RPMI7951 (cell line): Measurements from ENCODE around the gene PTPRT. TPM values are rescaled to one million over a fixed set of nuclear protein-coding genes. Genes with fewer than 3 reads are reported as not detected.
"Not testable (repeated sequence)": the region's sequence is repeated elsewhere in the genome, so short reads cannot be mapped to it uniquely, and the experiment has no call there.

Experiments used
- DNase-seq: peaks from one replicate; pipeline ENCODE4 v3.0.0-alpha.2; 2012; ENCODE audit warnings: low read depth
- total RNA-seq: library from RNA; depleted of rRNA; stranded (reverse); fragments of >200 nt; shearing (Covaris generic); gene quantifications from 2 replicates; pipeline ENCODE4 v1.2.3, GENCODE V29; 2014

The PTPRT gene
- total RNA-seq, 1 experiment from 2014 or later: not detected

DNA sequence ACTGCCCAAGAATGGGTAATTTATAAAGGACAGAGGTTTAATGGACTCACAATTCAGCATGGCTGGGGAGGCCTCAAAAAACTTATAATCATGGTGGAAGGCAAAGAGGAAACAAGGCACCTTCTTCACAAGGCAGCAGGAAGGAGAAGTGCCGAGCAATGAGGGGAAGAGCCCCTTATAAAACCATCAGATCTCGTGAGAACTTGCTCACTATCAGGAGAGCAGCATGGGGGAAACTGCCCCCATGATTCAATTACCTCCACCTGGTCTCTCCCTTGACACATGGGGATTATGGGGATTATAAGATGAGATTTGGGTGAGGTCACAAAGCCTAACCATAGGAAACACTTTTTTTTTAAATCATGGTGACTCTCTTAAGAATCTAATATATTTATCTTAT, 278.9 kb downstream of the PTPRT start:
- DNase-seq: not testable (repeated sequence)

DNA sequence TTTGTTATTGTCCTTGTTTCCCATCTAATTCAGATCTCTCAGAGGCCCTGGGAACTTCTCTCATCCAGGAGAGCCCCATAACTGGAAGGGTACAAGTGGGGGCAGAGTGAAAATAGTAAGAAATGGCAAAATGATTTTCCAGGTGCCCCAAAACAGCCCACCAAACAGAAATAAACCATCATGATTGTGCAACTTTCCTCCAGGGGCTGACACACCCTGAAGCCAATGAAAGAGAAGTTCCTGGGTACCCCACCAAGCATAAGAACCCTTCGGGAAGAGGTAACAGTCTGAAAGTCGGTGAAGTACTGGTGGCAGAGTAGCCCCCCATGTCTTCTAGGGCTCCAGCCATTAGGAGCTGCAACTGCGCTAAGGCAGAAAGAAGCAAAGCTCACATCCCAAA, 282.0 kb downstream of the PTPRT start:
- DNase-seq: no peak

DNA sequence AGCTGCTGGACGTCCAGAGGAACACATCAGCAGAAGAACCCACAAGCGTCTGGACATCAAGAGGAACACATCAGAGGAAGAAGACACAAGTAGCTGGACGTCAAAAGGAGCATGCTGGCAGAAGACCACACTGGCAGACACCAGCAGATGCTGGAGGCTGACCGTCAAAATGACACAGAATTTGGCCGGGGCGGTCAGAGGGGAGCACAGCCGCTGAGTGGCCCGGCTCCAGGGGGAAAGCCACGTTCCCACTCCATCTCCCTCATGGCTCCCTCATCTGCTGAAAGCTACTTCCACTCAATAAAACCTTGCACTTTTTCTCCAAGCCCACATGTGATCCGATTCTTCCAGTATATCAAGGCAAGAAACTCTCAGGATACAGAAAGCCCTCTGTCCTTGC, 283.6 kb downstream of the PTPRT start:
- DNase-seq: no peak

DNA sequence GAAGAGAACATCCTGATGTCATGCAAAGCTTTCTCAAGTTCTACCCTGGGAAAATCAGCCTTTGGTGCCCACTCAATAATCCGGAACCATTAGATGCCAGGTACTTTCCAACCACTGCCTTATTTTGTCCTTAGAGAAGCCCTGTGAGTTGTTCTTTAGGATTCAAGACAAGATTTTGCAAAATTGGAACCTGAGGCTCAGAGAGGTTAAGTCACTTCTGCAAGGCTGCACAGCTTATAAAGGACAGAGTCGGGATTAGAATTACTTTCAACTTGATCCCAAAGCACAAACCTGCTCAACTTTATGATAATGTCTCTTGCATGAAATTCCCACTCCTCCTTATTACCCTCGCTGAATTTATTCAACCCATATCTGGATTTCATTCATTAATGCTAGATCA, 287.2 kb downstream of the PTPRT start:
- DNase-seq: no peak

DNA sequence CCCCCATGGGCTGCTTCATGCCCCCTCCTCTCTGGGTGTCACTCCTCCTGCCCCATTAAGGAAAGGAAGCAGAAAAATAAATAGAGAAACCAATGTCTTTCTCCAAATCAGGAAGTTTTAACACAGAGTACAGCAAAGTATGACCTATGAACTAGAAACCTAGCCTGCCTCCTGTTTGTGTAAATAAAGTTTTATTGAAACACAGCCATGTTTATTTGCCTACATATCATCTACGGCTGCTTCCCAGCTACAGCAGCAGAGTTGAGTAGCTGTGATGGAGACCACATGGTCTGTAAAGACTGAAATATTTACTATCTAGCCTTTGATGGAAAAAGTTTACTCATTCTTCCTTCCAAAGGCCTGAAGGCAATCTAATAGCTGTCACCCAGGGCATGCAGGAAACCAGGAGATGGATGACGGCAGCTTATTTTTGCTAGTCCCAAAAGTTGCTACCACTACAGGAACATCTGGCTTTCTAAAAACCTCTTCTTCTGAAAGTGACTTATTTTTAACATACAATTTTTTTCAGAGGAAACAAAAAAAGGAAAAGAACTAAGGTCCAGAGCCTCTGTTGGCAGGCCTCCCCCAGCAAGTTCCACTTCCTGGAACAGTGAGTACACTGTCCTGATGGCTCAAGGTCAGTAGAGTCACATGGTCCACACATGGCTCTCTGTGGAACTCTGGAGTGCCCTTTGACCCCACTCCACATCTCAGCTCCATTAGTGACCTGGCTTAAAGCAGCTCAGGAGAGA, 287.8 kb downstream of the PTPRT start:
- DNase-seq: no peak

DNA sequence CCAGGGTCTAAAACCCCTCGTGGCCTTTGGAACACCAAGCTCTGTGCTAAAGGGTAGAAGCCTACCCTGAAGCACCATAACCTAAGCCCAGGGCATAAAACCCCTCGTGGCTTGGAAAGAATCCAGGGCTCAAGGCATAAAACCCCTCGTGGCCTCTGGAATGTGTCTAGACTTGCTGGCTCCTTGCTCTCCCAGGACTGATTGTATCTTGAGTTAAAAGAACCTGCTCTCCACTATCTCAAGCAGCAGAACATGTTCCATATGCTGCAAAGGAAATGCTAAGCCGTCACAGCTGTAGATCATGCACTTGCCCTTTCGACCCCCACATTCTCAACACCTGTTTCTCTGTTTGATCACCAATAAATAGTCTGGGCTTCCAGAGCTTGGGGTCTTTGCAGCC, 288.9 kb downstream of the PTPRT start:
- not testable (repeated sequence) for DNase-seq

DNA sequence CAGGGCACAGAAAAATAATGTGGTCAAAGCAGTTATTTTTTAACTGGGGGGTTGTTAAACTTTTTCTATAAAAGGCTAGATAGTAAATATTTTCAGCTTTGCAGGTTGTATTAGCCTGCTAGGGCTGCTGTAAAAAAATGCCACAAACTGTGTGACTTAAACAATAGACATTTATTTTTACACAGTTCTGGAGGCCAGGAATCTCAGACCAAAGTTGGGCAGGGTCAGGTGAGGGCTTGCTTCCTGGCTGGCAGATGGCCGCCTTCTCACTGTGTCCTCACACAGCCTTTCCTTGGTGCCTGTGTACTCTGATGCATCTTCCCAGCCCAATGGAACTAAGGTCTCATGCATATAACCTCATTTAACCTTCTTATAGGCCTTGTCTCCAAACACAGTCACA, 294.7 kb downstream of the PTPRT start:
- DNase-seq: no peak

DNA sequence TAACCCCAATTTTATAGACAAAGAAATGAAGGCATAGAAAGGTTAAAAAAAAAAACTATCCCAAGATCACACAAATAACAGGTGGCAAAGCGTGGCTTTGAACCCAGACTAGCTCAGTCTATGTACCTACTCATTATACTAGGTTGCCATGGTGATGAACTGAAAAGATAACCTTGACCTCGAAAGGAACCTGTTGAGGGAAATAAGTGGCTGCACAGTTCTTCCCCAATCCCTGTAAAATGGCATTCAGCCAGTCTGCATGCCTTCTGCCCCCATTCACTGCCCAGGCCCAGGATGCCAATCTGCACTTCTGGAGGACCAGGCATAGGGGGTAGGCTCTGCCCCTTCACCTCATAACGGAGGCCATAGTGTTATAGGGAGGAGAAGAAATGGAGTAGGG, 295.2 kb downstream of the PTPRT start:
- no peak for DNase-seq

DNA sequence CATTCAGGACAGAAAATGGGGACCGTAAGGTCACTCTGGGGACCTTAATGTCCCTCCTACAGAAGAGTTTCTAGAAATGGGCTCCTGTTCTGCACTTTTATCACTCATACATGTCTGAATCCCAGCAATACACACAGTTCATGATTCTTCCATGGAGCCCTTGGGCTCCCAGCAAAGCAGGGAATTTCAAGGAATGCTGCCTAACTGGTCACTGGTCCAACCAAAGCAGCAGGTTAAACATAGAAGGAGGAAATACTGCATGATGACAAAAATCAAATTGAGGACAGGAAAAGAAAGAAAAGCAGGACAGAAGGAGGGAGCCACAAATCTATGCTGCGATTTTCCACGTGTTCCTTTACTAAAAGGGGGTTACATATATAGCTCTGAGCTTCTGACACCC, 300.2 kb downstream of the PTPRT start:
- DNase-seq: no peak

DNA sequence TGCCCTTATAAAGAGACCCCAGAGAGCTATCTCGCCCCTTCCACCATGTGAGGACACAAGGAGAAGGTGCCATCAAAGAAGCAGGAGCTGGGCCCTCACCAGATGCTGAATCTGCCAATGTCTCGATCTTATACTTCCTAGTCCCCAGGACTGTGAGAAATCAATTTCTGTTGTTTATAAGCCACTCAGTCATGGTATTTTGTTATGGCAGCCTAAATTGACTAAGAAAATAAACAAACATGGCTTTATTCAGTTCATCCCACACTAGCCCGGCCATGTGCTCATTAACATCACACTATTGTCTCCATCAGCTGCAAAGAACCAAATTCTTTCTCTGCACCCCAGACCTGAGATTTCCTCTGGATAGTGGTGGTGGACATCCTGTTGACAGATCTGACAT, 302.4 kb downstream of the PTPRT start:
- DNase-seq: no peak

DNA sequence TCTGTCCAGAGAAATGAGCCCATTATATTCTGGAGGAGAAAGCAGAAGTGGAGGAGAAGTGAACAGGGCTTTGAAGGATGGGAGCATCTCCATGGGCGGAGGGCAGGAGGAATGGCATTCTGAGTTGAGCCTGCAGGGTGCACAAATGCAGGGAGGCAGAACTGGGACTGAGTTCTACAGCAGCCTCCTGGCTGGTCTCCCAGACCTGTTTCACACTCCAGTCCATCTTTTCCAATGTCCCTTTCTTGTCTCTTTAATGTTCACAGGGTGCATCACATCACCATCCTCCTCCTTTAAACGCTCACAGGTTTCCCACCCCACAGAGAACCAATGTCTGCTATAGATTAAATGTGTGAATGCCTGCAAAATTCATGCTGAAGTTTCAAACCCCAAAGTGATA, 302.9 kb downstream of the PTPRT start:
- no peak for DNase-seq

DNA sequence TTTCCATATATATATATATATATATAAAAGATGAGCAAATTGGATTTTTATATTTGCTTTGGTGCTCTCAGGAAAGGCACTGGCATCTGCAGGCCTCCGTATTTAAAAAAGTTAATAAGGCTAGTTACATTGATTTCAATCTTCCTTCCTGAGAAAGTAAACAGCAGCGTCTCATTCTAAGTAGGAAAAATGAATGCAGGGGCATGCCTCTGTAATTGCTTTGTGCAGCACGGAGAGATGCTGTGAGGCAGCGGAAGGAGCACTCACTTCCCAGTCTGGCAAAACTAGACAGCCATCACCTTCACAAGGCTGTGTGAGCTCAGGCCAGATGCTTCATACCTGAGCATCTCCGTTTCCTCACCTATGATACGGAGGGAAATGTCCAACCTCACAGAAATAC, 303.7 kb downstream of the PTPRT start:
- no peak for DNase-seq

DNA sequence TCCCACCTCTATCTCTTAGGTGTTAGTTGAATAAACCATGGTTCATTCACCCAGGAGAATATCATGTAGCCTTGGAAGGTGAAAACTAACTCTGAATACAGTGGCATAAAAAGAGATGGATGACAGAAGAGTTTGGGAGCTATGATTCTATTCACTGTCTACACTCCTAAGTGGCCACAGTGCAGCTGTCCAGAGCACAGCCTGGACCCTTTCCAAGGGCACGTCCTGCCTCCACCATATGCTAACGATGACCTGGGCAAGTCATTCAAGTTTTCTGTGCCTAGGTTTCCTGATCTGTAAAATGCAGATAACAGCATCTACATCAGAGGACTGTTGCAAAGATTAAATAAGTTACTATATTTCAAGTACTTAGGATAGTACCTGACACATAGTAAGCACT, 314.1 kb downstream of the PTPRT start:
- DNase-seq: no peak

DNA sequence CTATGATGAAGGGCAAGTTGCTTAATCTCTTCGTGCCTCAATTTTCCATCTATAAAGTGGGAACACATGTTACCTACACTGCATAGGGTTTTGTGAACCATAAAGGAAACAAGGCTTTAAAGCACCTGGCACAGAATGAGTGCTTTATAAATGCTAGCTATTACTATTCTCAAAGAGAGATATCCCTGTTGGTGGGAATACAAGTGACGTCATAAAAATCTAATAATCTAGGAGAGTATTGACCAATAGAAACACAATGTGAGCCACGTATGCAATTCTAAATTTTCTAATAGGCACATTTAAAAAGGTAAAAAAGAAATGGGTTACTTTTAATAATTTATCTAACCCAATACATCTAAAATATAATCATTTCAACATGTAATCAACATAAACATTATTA, 316.4 kb downstream of the PTPRT start:
- DNase-seq: no peak

DNA sequence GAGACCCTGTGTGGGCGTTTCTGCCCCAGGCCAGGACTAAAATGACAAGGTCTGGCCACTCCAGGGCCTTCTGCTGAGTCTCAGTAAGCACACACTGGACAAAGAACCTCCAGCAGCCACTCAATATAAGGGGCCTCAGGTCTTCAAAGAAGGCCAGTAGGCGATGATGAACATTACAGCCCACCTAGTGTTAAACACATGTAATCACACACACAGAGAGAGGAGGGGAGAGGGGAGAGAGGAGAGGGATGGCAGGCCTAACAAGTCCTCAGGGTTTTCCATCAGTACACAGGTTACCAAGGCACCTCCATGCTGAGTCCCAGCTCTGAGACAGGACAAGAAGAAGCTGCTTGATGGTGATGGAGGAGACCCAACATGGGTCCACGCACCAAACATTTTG, 325.6 kb downstream of the PTPRT start:
- no peak for DNase-seq

DNA sequence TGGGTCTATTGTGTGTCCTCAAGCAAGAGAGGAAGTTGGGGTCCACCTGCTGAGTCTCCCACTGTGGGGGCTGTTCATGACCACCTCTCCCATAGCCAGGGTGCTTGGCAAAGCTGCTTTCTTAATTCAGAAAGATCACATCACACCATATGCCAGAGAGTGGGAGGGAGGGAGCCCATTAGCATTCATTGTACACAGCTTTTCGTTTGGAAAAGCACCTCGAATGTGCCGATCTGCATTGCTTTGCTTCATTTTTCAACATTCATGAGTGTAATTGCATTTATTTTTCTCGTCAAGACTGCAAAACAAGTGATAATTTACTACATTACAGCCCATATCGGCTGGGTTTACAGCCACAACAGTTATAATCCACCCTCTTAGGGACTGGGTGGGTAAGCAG, 327.3 kb downstream of the PTPRT start:
- DNase-seq: no peak

DNA sequence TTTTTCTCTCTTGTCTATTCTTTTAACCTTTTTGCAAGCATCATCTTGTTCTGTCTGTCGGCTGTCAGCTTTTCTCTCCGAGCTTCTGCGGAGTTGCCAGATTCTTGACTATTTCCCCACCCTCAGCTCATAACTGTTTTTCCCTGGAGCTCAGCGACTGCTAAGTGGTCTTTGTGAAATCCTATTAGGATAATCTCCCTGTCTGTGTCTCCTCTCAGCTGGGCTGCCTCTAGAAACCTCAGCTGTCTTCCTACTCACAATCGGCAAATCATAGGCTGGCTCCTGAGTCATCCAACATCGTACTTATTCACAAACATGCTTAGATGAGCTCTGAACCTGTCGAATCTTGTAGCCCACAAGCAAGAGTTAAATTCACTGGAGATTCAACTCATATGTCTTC, 332.3 kb downstream of the PTPRT start:
- no peak for DNase-seq

DNA sequence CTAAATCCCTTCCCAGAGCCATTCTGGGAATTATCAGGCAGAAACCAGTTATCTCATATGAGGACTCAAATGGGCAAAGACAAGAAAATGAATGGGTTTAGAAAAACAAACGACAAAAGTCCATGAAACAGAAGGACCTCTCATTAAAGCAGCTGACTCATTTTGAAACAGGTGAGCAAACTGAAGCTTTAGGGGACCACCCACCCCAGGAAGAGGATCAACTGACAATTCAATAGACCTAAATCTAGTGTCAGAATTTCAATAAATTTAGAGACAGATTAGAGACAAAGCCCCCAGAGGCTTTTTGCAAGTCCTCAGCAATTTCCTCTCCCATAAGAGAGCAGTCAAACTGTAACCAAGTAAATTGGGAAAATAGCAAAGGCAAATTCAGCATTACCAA, 333.8 kb downstream of the PTPRT start:
- no peak for DNase-seq

DNA sequence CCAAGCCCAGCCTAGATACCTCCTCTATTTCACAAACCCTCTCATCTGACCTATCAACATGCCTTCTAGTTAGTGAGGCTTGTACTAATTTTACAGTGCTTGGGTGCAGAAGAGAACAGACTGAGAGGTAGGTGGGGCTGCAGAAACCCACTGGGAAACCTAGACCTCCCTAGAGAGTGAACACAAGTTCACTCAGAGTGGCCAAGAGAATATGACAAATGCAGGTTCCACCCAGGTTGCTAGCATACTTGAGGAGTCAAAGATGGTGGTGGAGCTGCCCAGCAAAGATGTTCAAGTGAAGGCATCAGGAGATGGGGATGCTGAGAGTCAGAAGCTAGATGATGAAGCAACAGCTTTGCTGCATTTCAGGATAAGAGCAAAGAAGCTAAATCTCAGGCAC, 337.0 kb downstream of the PTPRT start:
- DNase-seq: no peak

DNA sequence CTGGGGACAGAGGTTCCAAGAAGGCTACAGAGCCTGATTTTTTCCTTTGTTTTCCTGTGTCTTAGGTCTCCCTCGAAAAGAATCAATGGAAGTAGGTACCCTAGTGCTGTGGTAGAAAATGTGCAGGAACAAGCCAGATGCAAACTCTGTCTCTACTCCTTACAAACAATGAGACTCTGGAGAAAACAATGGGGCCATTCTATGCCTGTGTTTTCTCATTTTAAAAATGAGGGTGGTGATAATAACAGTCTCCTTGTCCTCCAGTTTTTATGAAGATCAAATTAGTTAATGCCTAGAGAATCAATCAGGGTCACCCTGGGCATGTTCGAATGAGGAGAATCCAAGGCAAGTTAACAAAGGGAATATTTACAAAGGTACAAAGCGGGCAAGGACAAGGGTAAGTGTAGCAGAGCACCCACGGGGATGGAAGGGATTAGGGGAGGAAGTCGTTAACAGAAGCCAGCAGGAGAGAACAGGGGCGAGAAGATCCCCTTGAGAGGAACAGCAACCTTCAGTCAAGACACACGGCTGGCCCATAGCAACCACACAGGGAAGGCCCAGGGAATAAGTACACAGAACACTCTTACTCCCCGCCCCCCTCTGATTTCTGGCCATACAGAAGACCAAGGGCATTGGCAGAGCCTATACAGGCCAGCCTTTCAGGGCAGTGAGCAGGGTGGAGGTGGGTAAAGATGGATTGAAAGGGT, 342.8 kb downstream of the PTPRT start:
- no peak for DNase-seq

DNA sequence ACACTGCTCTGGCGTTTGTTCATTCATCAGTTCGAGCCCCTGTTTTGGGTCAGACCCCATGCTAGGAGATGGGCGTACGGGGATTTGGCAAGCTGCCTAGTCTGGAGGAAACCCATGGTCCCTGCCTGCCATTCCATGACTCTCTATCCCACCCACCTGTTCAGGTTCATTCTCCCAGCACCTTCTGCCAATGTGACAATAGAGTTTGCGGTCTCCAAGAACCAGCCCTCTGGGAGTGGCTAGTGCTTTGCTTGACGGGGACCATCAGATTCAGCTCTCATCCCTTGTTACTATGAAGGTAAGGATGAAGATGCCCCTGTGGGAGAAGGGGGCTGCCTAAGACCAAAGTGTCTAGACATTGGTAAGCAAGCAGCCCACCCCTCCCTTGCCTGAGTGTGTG, 345.0 kb downstream of the PTPRT start:
- no peak for DNase-seq

DNA sequence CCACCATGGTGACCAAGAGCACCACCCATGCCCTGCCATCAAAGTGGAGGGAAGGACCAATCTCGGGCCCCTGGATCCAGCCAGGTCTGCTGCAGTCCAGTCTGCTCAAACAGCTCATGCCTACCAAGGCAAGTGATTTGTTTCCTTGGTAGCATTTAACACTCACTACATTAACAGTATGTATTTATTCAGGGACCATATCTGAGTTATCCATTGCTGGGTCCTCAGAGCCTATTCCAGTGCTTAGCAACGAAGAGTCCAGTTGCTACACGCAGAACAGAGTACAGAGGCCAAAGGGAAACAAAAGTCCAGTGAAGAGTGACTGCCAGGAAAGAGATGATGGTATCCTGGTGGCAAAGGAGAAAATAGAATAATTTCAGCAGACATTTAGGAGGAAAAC, 352.2 kb downstream of the PTPRT start:
- no peak for DNase-seq

DNA sequence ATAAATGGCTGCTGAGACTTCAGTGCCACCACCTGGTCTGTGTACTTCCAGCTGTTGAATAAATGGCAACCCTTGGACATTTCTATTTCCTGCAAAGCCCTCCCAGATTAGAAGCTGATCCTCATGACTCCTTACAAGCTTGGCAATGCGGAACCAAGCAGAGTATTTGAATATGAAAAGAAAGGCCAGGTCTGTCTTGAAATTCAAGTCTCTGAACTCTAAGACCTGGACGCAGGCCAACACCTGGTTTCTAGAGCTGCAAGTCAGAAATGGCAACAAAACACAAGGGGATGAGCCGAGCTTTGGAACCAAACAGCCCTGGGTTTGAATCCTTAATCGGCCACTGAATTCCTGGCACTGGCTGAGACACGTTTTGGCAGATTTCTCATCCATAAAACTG, 353.4 kb downstream of the PTPRT start:
- DNase-seq: no peak

DNA sequence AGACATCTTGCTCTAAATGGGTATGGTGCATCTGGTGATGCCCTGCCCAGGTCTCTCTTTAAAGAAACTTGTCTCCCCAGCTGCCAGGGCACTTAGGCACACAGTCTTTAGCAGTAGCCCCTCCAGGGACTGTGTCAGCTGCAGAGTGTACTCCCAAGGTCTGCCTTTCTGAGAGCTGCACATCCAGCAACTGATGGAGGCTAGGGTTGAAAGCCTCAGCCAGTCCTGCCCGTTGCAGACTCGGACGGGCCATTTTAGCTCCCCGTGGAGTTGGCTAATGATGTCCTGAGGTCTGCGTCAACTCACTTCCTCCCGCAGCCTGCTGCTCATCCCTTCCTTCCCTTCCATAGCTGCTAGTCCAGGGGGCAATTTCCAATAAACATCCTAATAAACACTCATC, 381.8 kb downstream of the PTPRT start:
- DNase-seq: no peak
